Breast epithelium (tissue), 3 donors: Measurements from ENCODE around the gene GJB3.

ENCODE experiments used
- POLR2A ChIP-seq: fragments of 450-650 bp; IDR thresholded peaks from one replicate; pipeline ENCODE4 v1.6.1; 2016; ENCODE audit warnings: antibody characterized with exemption, mild to moderate bottlenecking, moderate library complexity
- TF ChIP-seq, protein P1 (sequence below), 3 donors: fragments of 450-650 bp; IDR thresholded peaks; one replicate each; pipeline ENCODE4 v1.5.1; 2016 to 2017; ENCODE audit warnings: antibody characterized with exemption in 3 of 3, mild to moderate bottlenecking in 3 of 3, moderate library complexity in 3 of 3

DNA sequence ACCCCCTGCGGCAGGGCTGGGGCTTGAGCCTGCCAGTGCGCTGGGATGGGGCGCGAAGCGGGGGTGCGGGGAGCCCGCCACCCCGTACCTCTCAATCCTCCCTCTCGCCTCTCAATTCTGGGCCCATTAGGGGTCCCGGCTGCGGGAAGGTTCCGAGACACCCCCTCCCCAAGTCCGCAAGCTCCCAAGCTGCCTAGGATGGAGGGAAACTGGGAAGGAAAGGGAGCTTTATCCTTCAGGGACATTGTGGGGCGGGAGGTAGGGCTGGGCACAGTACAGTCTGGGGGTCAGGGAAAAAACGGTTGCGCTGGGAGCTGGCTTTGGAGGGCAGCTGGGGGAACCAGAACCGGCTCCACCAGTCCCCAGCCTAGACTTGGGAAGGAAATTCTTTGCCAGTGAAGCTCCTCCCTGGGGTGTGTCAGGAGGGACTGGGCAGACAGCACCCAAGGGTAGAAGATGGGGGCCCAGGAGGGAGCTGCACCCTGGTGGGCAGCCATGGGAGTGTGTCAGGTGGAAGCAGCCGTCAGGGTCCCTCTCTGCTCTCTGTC lies 904 bp downstream of the GJB3 start:
- TF ChIP-seq, protein P1, sequence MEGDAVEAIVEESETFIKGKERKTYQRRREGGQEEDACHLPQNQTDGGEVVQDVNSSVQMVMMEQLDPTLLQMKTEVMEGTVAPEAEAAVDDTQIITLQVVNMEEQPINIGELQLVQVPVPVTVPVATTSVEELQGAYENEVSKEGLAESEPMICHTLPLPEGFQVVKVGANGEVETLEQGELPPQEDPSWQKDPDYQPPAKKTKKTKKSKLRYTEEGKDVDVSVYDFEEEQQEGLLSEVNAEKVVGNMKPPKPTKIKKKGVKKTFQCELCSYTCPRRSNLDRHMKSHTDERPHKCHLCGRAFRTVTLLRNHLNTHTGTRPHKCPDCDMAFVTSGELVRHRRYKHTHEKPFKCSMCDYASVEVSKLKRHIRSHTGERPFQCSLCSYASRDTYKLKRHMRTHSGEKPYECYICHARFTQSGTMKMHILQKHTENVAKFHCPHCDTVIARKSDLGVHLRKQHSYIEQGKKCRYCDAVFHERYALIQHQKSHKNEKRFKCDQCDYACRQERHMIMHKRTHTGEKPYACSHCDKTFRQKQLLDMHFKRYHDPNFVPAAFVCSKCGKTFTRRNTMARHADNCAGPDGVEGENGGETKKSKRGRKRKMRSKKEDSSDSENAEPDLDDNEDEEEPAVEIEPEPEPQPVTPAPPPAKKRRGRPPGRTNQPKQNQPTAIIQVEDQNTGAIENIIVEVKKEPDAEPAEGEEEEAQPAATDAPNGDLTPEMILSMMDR (IDR thresholded peaks at IDR 0.05) = no peak
- no peak for TF ChIP-seq POLR2A
